ENCODE data around the gene SORBS2.

- TF ChIP-seq POLR2A (IDR thresholded peaks at IDR 0.05; ENCODE audit: low read length) (no peak), GATA1 (IDR thresholded peaks at IDR 0.05; ENCODE audit: low read depth, low read length) (no peak)
These were observed 131.4 kb downstream of the SORBS2 start for GRCh38 chr4:185680617-185681016.

Measured in erythroblast (primary cell).